HepG2 (cell line): ENCODE data around the gene OAS3. TPM values are rescaled to one million over a fixed set of nuclear protein-coding genes. Genes with fewer than 3 reads are reported as not detected.

Experiments used
- GATAD2A ChIP-seq: IDR thresholded peaks from 2 replicates; pipeline ENCODE4 v1.6.1; 2016
- HCFC1 ChIP-seq: fragments of 150-350 bp; IDR thresholded peaks from 2 replicates; pipeline ENCODE4 v1.6.1; 2014; ENCODE audit warnings: low read depth, low read length
- NCOA2 ChIP-seq: sonication (generic); formaldehyde crosslinking; IDR thresholded peaks from 2 replicates; pipeline ENCODE4 v1.8.0; 2022; ENCODE audit warnings: inconsistent platforms
- NFIC ChIP-seq: IDR thresholded peaks from 2 replicates; pipeline ENCODE4 v1.6.1; 2012; ENCODE audit warnings: mild to moderate bottlenecking, low read length, inconsistent platforms
- PRPF4 ChIP-seq: fragments of 200-400 bp; formaldehyde crosslinking; IDR thresholded peaks from 2 replicates; pipeline ENCODE4 v1.6.1; 2016; ENCODE audit warnings: low read length, low read depth; ENCODE audit not compliant: poor library complexity, severe bottlenecking
- ZNF468 ChIP-seq: sonication (generic); formaldehyde crosslinking; IDR thresholded peaks from 2 replicates; pipeline ENCODE4 v1.8.0; 2022; ENCODE audit warnings: mild to moderate bottlenecking, moderate library complexity, missing genetic modification reagents
- ZNF644 ChIP-seq: IDR thresholded peaks from 2 replicates; pipeline ENCODE4 v1.6.1; 2016; ENCODE audit warnings: low read depth
- ZNF773 ChIP-seq: sonication (generic); formaldehyde crosslinking; IDR thresholded peaks from 2 replicates; pipeline ENCODE4 v1.4.0; 2020; ENCODE audit warnings: missing genetic modification reagents, borderline replicate concordance
- polyA plus RNA-seq, 8 experiments: library from polyadenylated mRNA; depleted of rRNA in 3 of 8; stranded (reverse) in 7 of 8; unstranded in 1 of 8; fragments of >200 nt; fragmentation: Illumina TruSeq in 4 of 8; extraction: Trizol in 4 of 8; gene quantifications; 2 replicates each; pipeline versions ENCODE4 v1.2.1 to v1.2.3, GENCODE V29; 2011 to 2016; ENCODE audit warnings: low read depth in 4 of 8, missing spikeins in 1 of 8, mixed read lengths in 1 of 8; ENCODE audit not compliant: insufficient read depth in 1 of 8
- total RNA-seq, 5 experiments: library from RNA; depleted of rRNA; stranded (reverse); fragments of >200 nt; fragmentation: Illumina TruSeq; extraction: Trizol; gene quantifications; 2 replicates each; pipeline ENCODE4 v1.2.3, GENCODE V29; 2016; ENCODE audit warnings: low read depth in 1 of 5
- TF ChIP-seq, protein P1 (sequence below): sonication (generic); formaldehyde crosslinking; IDR thresholded peaks from 2 replicates; pipeline ENCODE4 v1.4.0; 2020; ENCODE audit warnings: mild to moderate bottlenecking, missing genetic modification reagents
- TF ChIP-seq, protein P2 (sequence below): sonication (generic); formaldehyde crosslinking; IDR thresholded peaks from 2 replicates; pipeline ENCODE4 v1.4.0; 2020; ENCODE audit warnings: missing genetic modification reagents
- TF ChIP-seq, protein P3 (sequence below): IDR thresholded peaks from 2 replicates; pipeline ENCODE4 v1.6.1; 2016; ENCODE audit warnings: mild to moderate bottlenecking
- TF ChIP-seq, protein P4 (sequence below): sonication (generic); formaldehyde crosslinking; IDR thresholded peaks from 2 replicates; pipeline ENCODE4 v1.9.0; 2021; ENCODE audit warnings: mild to moderate bottlenecking, missing genetic modification reagents
- TF ChIP-seq, protein P5 (sequence below): sonication (generic); formaldehyde crosslinking; IDR thresholded peaks from 2 replicates; pipeline ENCODE4 v1.4.0; 2020; ENCODE audit warnings: mild to moderate bottlenecking, missing genetic modification reagents

The OAS3 gene
- total and polyA plus RNA-seq, 2 of the 13 experiments (the other 11 are each of a cell fraction or from before 2014, with no cell fraction given): 4.8 to 10.5 TPM

DNA sequence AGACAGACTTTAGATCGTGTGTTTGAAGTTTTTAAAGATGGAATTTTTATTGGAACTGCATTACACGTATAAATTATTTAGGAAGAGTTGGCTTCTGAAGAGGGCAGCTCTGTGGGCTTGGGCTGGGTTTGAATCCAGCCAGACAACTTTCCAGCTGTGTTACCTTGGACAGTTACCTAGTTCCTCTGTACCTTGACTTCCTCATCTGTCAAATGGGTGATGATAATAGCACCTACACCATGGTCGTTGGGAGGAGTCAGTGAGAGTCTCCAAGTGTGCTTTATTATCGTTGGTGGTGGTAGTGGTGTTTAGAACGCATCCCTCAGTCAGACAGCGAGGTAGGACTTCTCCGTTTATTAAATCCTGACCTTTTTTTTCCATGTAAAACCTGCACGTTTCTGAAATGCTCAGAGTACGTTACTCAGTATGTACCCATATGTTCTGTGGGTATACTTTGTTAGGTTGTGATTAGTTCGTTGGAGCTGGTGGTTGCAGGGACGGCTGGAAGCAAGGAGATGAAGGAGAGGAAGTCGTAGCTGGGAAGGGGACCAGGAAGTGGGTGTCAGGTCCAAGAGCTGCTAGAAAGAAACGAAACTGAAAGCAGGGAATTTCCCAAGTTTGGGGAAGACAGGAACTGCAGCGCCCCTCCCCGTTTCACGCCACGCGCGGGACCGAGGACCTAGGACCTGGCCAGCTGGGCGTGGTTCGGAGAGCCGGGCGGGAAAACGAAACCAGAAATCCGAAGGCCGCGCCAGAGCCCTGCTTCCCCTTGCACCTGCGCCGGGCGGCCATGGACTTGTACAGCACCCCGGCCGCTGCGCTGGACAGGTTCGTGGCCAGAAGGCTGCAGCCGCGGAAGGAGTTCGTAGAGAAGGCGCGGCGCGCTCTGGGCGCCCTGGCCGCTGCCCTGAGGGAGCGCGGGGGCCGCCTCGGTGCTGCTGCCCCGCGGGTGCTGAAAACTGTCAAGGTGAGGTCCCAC, at the start of gene OAS3 (continued):
- TF ChIP-seq ZNF773 (no peak), HCFC1 (no peak), NCOA2 (peak; percentile 51), PRPF4 (no peak), NFIC (no peak), GATAD2A (peak; percentile 58), ZNF468 (CRISPR knock-in tag) (no peak), ZNF644 (CRISPR knock-in tag) (no peak)
- TF ChIP-seq, protein P1, sequence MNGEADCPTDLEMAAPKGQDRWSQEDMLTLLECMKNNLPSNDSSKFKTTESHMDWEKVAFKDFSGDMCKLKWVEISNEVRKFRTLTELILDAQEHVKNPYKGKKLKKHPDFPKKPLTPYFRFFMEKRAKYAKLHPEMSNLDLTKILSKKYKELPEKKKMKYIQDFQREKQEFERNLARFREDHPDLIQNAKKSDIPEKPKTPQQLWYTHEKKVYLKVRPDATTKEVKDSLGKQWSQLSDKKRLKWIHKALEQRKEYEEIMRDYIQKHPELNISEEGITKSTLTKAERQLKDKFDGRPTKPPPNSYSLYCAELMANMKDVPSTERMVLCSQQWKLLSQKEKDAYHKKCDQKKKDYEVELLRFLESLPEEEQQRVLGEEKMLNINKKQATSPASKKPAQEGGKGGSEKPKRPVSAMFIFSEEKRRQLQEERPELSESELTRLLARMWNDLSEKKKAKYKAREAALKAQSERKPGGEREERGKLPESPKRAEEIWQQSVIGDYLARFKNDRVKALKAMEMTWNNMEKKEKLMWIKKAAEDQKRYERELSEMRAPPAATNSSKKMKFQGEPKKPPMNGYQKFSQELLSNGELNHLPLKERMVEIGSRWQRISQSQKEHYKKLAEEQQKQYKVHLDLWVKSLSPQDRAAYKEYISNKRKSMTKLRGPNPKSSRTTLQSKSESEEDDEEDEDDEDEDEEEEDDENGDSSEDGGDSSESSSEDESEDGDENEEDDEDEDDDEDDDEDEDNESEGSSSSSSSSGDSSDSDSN (CRISPR knock-in tag): peak; percentile 67
- TF ChIP-seq, protein P2, sequence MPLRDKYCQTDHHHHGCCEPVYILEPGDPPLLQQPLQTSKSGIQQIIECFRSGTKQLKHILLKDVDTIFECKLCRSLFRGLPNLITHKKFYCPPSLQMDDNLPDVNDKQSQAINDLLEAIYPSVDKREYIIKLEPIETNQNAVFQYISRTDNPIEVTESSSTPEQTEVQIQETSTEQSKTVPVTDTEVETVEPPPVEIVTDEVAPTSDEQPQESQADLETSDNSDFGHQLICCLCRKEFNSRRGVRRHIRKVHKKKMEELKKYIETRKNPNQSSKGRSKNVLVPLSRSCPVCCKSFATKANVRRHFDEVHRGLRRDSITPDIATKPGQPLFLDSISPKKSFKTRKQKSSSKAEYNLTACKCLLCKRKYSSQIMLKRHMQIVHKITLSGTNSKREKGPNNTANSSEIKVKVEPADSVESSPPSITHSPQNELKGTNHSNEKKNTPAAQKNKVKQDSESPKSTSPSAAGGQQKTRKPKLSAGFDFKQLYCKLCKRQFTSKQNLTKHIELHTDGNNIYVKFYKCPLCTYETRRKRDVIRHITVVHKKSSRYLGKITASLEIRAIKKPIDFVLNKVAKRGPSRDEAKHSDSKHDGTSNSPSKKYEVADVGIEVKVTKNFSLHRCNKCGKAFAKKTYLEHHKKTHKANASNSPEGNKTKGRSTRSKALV: no peak; the same call in 1 of the 2 replicates
- TF ChIP-seq, protein P3, sequence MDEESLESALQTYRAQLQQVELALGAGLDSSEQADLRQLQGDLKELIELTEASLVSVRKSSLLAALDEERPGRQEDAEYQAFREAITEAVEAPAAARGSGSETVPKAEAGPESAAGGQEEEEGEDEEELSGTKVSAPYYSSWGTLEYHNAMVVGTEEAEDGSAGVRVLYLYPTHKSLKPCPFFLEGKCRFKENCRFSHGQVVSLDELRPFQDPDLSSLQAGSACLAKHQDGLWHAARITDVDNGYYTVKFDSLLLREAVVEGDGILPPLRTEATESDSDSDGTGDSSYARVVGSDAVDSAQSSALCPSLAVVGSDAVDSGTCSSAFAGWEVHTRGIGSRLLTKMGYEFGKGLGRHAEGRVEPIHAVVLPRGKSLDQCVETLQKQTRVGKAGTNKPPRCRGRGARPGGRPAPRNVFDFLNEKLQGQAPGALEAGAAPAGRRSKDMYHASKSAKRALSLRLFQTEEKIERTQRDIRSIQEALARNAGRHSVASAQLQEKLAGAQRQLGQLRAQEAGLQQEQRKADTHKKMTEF (CRISPR knock-in tag): peak; percentile 69; the same call in 1 of the 2 replicates
- TF ChIP-seq, protein P4, sequence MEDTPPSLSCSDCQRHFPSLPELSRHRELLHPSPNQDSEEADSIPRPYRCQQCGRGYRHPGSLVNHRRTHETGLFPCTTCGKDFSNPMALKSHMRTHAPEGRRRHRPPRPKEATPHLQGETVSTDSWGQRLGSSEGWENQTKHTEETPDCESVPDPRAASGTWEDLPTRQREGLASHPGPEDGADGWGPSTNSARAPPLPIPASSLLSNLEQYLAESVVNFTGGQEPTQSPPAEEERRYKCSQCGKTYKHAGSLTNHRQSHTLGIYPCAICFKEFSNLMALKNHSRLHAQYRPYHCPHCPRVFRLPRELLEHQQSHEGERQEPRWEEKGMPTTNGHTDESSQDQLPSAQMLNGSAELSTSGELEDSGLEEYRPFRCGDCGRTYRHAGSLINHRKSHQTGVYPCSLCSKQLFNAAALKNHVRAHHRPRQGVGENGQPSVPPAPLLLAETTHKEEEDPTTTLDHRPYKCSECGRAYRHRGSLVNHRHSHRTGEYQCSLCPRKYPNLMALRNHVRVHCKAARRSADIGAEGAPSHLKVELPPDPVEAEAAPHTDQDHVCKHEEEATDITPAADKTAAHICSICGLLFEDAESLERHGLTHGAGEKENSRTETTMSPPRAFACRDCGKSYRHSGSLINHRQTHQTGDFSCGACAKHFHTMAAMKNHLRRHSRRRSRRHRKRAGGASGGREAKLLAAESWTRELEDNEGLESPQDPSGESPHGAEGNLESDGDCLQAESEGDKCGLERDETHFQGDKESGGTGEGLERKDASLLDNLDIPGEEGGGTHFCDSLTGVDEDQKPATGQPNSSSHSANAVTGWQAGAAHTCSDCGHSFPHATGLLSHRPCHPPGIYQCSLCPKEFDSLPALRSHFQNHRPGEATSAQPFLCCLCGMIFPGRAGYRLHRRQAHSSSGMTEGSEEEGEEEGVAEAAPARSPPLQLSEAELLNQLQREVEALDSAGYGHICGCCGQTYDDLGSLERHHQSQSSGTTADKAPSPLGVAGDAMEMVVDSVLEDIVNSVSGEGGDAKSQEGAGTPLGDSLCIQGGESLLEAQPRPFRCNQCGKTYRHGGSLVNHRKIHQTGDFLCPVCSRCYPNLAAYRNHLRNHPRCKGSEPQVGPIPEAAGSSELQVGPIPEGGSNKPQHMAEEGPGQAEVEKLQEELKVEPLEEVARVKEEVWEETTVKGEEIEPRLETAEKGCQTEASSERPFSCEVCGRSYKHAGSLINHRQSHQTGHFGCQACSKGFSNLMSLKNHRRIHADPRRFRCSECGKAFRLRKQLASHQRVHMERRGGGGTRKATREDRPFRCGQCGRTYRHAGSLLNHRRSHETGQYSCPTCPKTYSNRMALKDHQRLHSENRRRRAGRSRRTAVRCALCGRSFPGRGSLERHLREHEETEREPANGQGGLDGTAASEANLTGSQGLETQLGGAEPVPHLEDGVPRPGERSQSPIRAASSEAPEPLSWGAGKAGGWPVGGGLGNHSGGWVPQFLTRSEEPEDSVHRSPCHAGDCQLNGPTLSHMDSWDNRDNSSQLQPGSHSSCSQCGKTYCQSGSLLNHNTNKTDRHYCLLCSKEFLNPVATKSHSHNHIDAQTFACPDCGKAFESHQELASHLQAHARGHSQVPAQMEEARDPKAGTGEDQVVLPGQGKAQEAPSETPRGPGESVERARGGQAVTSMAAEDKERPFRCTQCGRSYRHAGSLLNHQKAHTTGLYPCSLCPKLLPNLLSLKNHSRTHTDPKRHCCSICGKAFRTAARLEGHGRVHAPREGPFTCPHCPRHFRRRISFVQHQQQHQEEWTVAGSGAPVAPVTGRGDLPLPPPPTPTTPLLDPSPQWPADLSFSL (CRISPR knock-in tag): 0 out of 2 replicates have a peak, but pooled peaks have one; percentile 9
- TF ChIP-seq, protein P5, sequence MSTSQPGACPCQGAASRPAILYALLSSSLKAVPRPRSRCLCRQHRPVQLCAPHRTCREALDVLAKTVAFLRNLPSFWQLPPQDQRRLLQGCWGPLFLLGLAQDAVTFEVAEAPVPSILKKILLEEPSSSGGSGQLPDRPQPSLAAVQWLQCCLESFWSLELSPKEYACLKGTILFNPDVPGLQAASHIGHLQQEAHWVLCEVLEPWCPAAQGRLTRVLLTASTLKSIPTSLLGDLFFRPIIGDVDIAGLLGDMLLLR (CRISPR knock-in tag): 0 out of 2 replicates have a peak, but pooled peaks have one; percentile 33
